NT2/D1 (cell line): Measurements from ENCODE around the gene ACER3.
A peak's percentile ranks its signal among the peaks of the same experiment; 100 is the strongest.

Experiments
- DNase-seq: peaks from one replicate; pipeline ENCODE4 v3.0.0-alpha.2; 2011; ENCODE audit warnings: low read depth, low spot score
- H3K27me3 ChIP-seq: 2 replicates; pipeline ENCODE4 v1.6.0; 2011; ENCODE audit warnings: mild to moderate bottlenecking; ENCODE audit not compliant: insufficient read length, insufficient read depth
- H3K36me3 ChIP-seq: 2 replicates; pipeline ENCODE4 v1.6.1; 2011; ENCODE audit warnings: mild to moderate bottlenecking, low read length, mixed read lengths; ENCODE audit not compliant: insufficient read depth, insufficient read length
- H3K4me1 ChIP-seq: 2 replicates; pipeline ENCODE4 v1.5.1; 2011; ENCODE audit not compliant: insufficient read depth, insufficient read length
- H3K4me3 ChIP-seq: 2 replicates; pipeline ENCODE4 v1.5.1; 2011; ENCODE audit warnings: low read depth; ENCODE audit not compliant: insufficient read length
- H3K9ac ChIP-seq: 2 replicates; pipeline ENCODE4 v1.6.0; 2011; ENCODE audit warnings: low read depth; ENCODE audit not compliant: insufficient read length
- H3K9me3 ChIP-seq: 2 replicates; pipeline ENCODE4 v1.5.1; 2011; ENCODE audit warnings: mild to moderate bottlenecking, low read length; ENCODE audit not compliant: insufficient read depth
- SUZ12 ChIP-seq: IDR thresholded peaks from 2 replicates; pipeline ENCODE4 v1.6.1; 2011; ENCODE audit not compliant: insufficient read length, insufficient read depth; ENCODE audit errors: extremely low read depth
- YY1 ChIP-seq: IDR thresholded peaks from 2 replicates; pipeline ENCODE4 v1.6.1; 2011; ENCODE audit not compliant: insufficient read length, insufficient read depth
- ZNF274 ChIP-seq: IDR thresholded peaks from 2 replicates; pipeline ENCODE4 v1.6.1; 2011; ENCODE audit warnings: mild to moderate bottlenecking, low read depth, low read length

ACER3 gene

DNA sequence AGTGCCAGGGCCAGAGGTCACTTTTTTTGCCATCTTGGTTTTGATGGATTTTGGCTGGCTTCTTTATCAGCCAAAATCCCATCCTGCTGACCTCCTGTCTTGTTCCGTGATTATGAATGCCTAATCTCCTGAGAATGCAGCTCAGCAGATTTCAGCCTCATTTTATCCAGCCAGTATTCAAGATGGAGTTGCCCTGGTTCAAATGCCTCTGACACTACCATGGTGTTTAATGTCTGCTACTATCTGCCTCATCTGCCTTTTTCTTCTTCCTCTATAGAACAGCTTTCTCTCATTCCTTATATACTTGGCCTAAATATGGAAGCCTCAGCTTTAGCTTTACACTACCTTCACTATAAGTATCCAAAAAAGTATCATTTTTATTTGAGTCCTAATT, 50.7 kb downstream of the ACER3 start:
- DNase-seq, result no peak
- Histone ChIP-seq H3K9me3 (peaks cover under 1% of the 10 kb centered on the region; the same call in 1 of the 2 replicates), H3K36me3 (no peaks in the 10 kb centered on the region), H3K9ac (no peak overlapping the region), H3K4me1 (peaks cover 2% of the 10 kb centered on the region), H3K27me3 (no peaks in the 10 kb centered on the region), H3K4me3 (no peak overlapping the region)
- TF ChIP-seq ZNF274 (no peak), SUZ12 (no peak), YY1 (no peak)

DNA sequence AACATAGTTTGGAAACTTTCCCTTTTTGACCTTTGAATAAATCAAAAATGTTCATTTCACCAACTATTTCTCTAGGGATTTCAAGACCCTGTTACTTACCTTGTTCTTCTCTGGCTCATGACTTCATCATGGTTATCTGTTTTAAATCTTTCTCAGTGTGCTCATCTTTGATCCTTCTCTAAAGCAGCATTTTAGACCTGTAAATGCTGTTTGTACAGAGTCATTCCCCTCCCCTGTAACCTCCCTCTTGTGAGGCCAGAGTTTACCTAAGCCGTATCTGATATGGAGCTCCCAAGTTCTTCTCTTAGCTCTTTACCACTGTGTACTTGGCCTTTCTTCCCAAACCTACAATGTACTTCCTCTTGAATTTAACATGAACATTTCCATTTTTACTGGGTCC, 56.0 kb downstream of the ACER3 start:
- no peaks in the 10 kb centered on the region for H3K36me3 ChIP-seq
- H3K27me3 ChIP-seq, result no peaks in the 10 kb centered on the region
- H3K4me3 ChIP-seq, result no peak overlapping the region
- no peaks in the 10 kb centered on the region for H3K9me3 ChIP-seq
- peaks cover 2% of the 10 kb centered on the region for H3K4me1 ChIP-seq
- DNase-seq, result no peak
- TF ChIP-seq YY1 (no peak), ZNF274 (no peak), SUZ12 (no peak)
- H3K9ac ChIP-seq, result no peak overlapping the region

GRCh38 chr11:76918941-76919386, 58.2 kb downstream of the ACER3 start:
- Histone ChIP-seq H3K27me3 (no peaks in the 10 kb centered on the region), H3K4me3 (no peak overlapping the region), H3K9ac (no peak overlapping the region), H3K9me3 (no peaks in the 10 kb centered on the region), H3K36me3 (no peaks in the 10 kb centered on the region), H3K4me1 (peaks cover 2% of the 10 kb centered on the region)
- TF ChIP-seq YY1 (no peak), SUZ12 (no peak), ZNF274 (no peak)
- DNase-seq, result peak; percentile 33

- H3K9me3 ChIP-seq, result no peaks in the 10 kb centered on the region
- no peak for DNase-seq
- no peaks in the 10 kb centered on the region for H3K27me3 ChIP-seq
- H3K9ac ChIP-seq, result no peak overlapping the region
- H3K4me1 ChIP-seq, result peaks cover 2% of the 10 kb centered on the region
- H3K36me3 ChIP-seq, result no peaks in the 10 kb centered on the region
- TF ChIP-seq SUZ12 (no peak), YY1 (no peak)
- no peak overlapping the region for H3K4me3 ChIP-seq
These were observed 58.7 kb downstream of the ACER3 start for GRCh38 chr11:76919467-76919866.

GRCh38 chr11:76919887-76920746, 59.4 kb downstream of the ACER3 start:
- no peaks in the 10 kb centered on the region for H3K9me3 ChIP-seq
- DNase-seq, result peak; percentile 71
- H3K4me3 ChIP-seq, result no peak overlapping the region
- H3K9ac ChIP-seq, result no peak overlapping the region
- TF ChIP-seq YY1 (no peak), ZNF274 (no peak), SUZ12 (no peak)
- H3K4me1 ChIP-seq, result peaks cover 2% of the 10 kb centered on the region
- no peaks in the 10 kb centered on the region for H3K27me3 ChIP-seq
- H3K36me3 ChIP-seq, result no peaks in the 10 kb centered on the region

- H3K4me1 ChIP-seq, result no peaks in the 10 kb centered on the region
- TF ChIP-seq YY1, result no peak
- no peak for TF ChIP-seq ZNF274
- no peak for TF ChIP-seq SUZ12
- H3K4me3 ChIP-seq, result no peak overlapping the region
- no peaks in the 10 kb centered on the region for H3K27me3 ChIP-seq
- no peak for DNase-seq
- H3K36me3 ChIP-seq, result peaks cover 3% of the 10 kb centered on the region
- H3K9ac ChIP-seq, result no peak overlapping the region
- no peaks in the 10 kb centered on the region for H3K9me3 ChIP-seq
These were observed 66.4 kb downstream of the ACER3 start for GRCh38 chr11:76927160-76927559.

DNA sequence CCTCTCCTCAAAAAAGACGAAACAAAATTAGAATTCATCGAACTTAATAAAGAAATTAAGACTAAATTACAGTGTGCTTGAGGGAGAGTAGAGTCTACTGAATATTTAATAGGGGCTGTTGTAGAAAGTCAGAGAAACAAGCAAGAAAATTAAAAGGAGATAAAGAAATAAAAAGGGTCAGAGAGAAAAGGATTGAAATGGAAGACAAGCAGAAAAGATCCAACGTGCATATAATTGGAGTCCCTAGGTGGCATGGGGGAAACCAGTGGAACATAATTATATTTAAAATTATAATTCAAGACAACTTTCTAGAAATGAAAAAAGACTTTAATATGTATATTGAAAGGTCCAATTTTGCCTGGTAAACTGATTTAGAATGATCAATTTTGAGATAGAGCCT, 74.3 kb downstream of the ACER3 start:
- peaks cover 19% of the 10 kb centered on the region; the same call in 1 of the 2 replicates for H3K9me3 ChIP-seq
- no peak overlapping the region for H3K9ac ChIP-seq
- H3K4me1 ChIP-seq, result no peaks in the 10 kb centered on the region
- no peaks in the 10 kb centered on the region for H3K36me3 ChIP-seq
- no peak for DNase-seq
- no peak overlapping the region for H3K4me3 ChIP-seq
- H3K27me3 ChIP-seq, result no peaks in the 10 kb centered on the region
- no peak for TF ChIP-seq SUZ12
- TF ChIP-seq ZNF274, result no peak
- TF ChIP-seq YY1, result no peak

GRCh38 chr11:76939219-76939631, 78.5 kb downstream of the ACER3 start:
- Histone ChIP-seq H3K9me3 (peaks cover 22% of the 10 kb centered on the region), H3K4me3 (no peak overlapping the region), H3K4me1 (no peaks in the 10 kb centered on the region), H3K27me3 (no peaks in the 10 kb centered on the region), H3K9ac (no peak overlapping the region), H3K36me3 (no peaks in the 10 kb centered on the region)
- DNase-seq, result no peak
- no peak for TF ChIP-seq ZNF274
- no peak for TF ChIP-seq SUZ12
- no peak for TF ChIP-seq YY1
